GM10248 (cell line): Measurements from ENCODE around the gene FEV.

Experiments used
- CTCF ChIA-PET: fragments of 300-600 bp; sonication (Branson Sonifier 250); formaldehyde crosslinking; extraction: SDS; loops from one replicate; lab custom pipeline; 2021; ENCODE audit warnings: antibody characterized with exemption; lab: Yijun Ruan, JAX
- POLR2A ChIA-PET: fragments of 350-650 bp; sonication (Branson Sonifier 250); formaldehyde crosslinking; extraction: SDS; loops from one replicate; lab custom pipeline; 2020; ENCODE audit warnings: antibody characterized with exemption; lab: Yijun Ruan, JAX
- DNase-seq: peaks from one replicate; pipeline ENCODE4 v3.0.0; 2012; ENCODE audit errors: extremely low spot score
- CTCF ChIP-seq: IDR thresholded peaks from 2 replicates; pipeline ENCODE4 v1.5.1; 2012; ENCODE audit warnings: mild to moderate bottlenecking, low read depth; ENCODE audit errors: extremely low read depth, missing control alignments, control extremely low read depth

FEV gene

DNA sequence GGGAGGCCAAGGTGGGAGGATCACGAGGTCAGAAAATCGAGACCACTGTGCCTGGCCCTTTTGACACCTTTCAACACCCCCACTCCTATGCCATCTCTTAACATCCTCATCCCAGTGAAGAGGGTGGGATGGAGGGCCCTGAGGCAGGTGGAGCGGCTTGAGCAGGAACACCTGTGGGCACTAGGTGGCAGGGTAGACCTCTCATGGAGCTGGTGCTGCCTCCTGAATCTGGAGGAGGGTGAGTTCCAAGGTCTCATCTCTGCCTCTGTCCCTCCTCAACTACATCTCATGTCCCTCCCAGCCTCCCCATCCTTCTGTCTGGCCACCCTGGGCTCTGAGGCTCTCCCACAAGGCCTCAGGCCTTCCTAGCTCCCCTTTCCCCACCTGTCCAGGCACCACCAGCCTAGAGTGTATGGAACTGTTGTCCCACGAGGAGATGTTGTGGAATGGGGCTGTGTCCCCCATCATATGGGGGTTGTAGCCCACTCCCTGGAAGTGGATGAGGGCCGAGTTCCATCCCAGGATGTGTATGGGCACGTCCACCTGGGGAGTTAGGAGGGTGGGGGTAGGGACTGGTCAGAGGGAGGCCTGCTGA is 25.3 kb upstream of the FEV start:
- peak; percentile 69 for DNase-seq
- ChIA-PET POLR2A (interaction anchor here (0.6 kb wide), 1 partner anchor 112 kb away, joined by 4 read pairs; no protein-coding TSS in a partner anchor), CTCF (interaction anchor here (0.6 to 3.6 kb wide), 12 partner anchors 10 to 166 kb away, joined by 3 to 17 read pairs (median 4); partner anchors contain the start of gene CNPPD1)
- peak; percentile 56 for TF ChIP-seq CTCF

- no peak for DNase-seq
- POLR2A ChIA-PET = no interaction called here
- CTCF ChIA-PET = interaction anchor here (1.3 to 3.6 kb wide), 7 partner anchors 14 to 146 kb away, joined by 3 to 17 read pairs (median 9); no protein-coding TSS in a partner anchor
- TF ChIP-seq CTCF = no peak
Observed at GRCh38 chr2:219009294-219009693, 24.3 kb upstream of the FEV start.

- CTCF ChIA-PET = interaction anchor here (1.0 to 7.3 kb wide), 3 partner anchors 23 to 157 kb away, joined by 3 to 30 read pairs (median 3); no protein-coding TSS in a partner anchor
- POLR2A ChIA-PET = no interaction called here
- no peak for TF ChIP-seq CTCF
- DNase-seq = no peak
Observed at GRCh38 chr2:219003979-219004378, 19.0 kb upstream of the FEV start.

- no peak for TF ChIP-seq CTCF
- CTCF ChIA-PET = interaction anchor here (1.0 to 7.3 kb wide), 7 partner anchors 8 to 156 kb away, joined by 3 to 30 read pairs (median 4); no protein-coding TSS in a partner anchor
- POLR2A ChIA-PET = no interaction called here
- DNase-seq = no peak
Observed at GRCh38 chr2:219003267-219003634, 18.3 kb upstream of the FEV start.

- peak; percentile 72 for DNase-seq
- peak; percentile 57 for TF ChIP-seq CTCF
- ChIA-PET CTCF (interaction anchor here (0.8 to 7.3 kb wide), 13 partner anchors 9 to 169 kb away, joined by 3 to 30 read pairs (median 4); no protein-coding TSS in a partner anchor), POLR2A (no interaction called here)
Observed at GRCh38 chr2:219002395-219003266, 17.6 kb upstream of the FEV start.
